GM12892 (cell line): ENCODE results near the gene SBK3.

ENCODE experiments used
- POLR2A ChIP-seq: IDR thresholded peaks from 2 replicates; pipeline ENCODE4 v1.6.1; 2011; ENCODE audit warnings: low read depth, low read length, control low read depth
- POLR2AphosphoS5 ChIP-seq: IDR thresholded peaks from 2 replicates; pipeline ENCODE4 v1.6.1; 2011; ENCODE audit warnings: low read depth, low read length, control low read depth

DNA sequence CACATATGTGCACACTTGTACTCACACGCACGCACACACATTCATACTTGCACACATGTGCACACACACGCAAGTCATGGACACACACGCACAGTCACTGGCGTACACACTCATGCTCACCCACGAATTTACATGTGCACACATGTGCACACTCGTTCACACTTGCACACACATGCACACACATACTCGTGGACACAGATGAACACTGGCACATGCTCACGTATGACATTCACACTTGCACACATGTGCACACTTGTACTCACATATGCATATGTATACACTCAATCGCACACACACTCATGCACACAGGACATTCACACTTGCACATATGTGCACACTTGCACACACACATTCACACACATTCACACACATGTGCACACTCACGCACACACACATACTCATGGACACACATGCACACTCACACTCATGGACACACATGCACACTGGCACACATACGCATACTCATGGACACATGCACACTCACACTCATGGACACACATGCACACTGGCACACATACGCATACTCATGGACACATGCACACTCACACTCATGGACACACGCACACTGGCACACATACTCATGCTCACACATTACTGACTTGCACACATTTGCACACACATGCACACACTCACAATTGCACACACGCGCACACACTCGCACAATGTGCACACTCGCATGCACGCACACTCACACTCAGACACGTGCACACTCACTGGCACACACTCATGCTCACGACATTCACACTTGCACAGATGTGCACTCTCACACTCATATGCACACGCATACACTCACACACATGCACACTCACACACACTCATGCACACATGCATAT lies 17.9 kb downstream of the SBK3 start:
- TF ChIP-seq POLR2A, result no peak
- TF ChIP-seq POLR2AphosphoS5, result no peak
